GM13977 (cell line): ENCODE measurements around the gene MTHFR.

Experiments used
- DNase-seq: peaks from one replicate; pipeline ENCODE4 v3.0.0; 2012; ENCODE audit warnings: low spot score
- in situ Hi-C: fragments of 300-500 bp; cut with MboI; formaldehyde crosslinking; loops from one replicate; pipeline ENCODE4 v1.12.0; 2022; ENCODE audit warnings: low sequenced_read_pairs, low pct_unique_long_range_greater_than_20kb, mixed read lengths, inconsistent platforms; ENCODE audit not compliant: unreplicated experiment
- TF ChIP-seq, protein P1 (sequence below): IDR thresholded peaks from 2 replicates; pipeline ENCODE4 v1.5.1; 2012; ENCODE audit warnings: mild to moderate bottlenecking, control low read depth; ENCODE audit not compliant: insufficient read depth; ENCODE audit errors: extremely low read depth, missing control alignments

The MTHFR gene

GRCh38 chr1:11790880-11791715 lies 14.7 kb downstream of the MTHFR start:
- in situ Hi-C loops: no loop called here
- TF ChIP-seq, protein P1, sequence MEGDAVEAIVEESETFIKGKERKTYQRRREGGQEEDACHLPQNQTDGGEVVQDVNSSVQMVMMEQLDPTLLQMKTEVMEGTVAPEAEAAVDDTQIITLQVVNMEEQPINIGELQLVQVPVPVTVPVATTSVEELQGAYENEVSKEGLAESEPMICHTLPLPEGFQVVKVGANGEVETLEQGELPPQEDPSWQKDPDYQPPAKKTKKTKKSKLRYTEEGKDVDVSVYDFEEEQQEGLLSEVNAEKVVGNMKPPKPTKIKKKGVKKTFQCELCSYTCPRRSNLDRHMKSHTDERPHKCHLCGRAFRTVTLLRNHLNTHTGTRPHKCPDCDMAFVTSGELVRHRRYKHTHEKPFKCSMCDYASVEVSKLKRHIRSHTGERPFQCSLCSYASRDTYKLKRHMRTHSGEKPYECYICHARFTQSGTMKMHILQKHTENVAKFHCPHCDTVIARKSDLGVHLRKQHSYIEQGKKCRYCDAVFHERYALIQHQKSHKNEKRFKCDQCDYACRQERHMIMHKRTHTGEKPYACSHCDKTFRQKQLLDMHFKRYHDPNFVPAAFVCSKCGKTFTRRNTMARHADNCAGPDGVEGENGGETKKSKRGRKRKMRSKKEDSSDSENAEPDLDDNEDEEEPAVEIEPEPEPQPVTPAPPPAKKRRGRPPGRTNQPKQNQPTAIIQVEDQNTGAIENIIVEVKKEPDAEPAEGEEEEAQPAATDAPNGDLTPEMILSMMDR: no peak
- DNase-seq: no peak

GRCh38 chr1:11790101-11790879 lies 15.5 kb downstream of the MTHFR start:
- TF ChIP-seq, protein P1: no peak
- DNase-seq: no peak
- in situ Hi-C loops: no loop called here

GRCh38 chr1:11789126-11790067 lies 16.4 kb downstream of the MTHFR start:
- TF ChIP-seq, protein P1: no peak
- in situ Hi-C loops: no loop called here
- DNase-seq: no peak

GRCh38 chr1:11788549-11789053 lies 17.2 kb downstream of the MTHFR start:
- TF ChIP-seq, protein P1: no peak
- DNase-seq: no peak
- in situ Hi-C loops: no loop called here

GRCh38 chr1:11787804-11788436 lies 17.8 kb downstream of the MTHFR start:
- TF ChIP-seq, protein P1: no peak
- in situ Hi-C loops: no loop called here
- no peak for DNase-seq
